IMR-90 (cell line): ENCODE data around the gene FAM81A. TPM values are rescaled to one million over a fixed set of nuclear protein-coding genes. Genes with fewer than 3 reads are reported as not detected.

Experiments used
- ATAC-seq: fragments of 200-7000 bp; cut with Tn5 transposase; 2 replicates; pipeline ENCODE4 v1.9.1; 2020; ENCODE audit warnings: low read depth, mild to moderate bottlenecking, moderate library complexity
- BruUV-seq: library from RNA; stranded (reverse); fragments of 400-500 nt; replicated peaks from 2 replicates; lab custom pipeline; 2021; lab: Mats Ljungman, UMichigan
- CTCF ChIA-PET: fragments of 300-600 bp; formaldehyde crosslinking; extraction: SDS; loops from one replicate; lab custom pipeline; 2021; ENCODE audit warnings: antibody characterized with exemption; lab: Yijun Ruan, JAX
- POLR2A ChIA-PET: fragments of 300-600 bp; sonication (Branson Sonifier 250); formaldehyde crosslinking; loops from one replicate; lab custom pipeline; 2022; ENCODE audit warnings: antibody characterized with exemption; ENCODE audit not compliant: unreplicated experiment; lab: Charles Lee
- DNase-seq: peaks from one replicate; pipeline ENCODE4 v3.0.0; 2013
- H2AFZ ChIP-seq: replicated peaks from 2 replicates; pipeline ENCODE3; 2013; ENCODE audit warnings: low read length, mild to moderate bottlenecking; ENCODE audit not compliant: poor library complexity
- H2AK5ac ChIP-seq: 2 replicates; pipeline ENCODE4 v1.6.1; 2013; ENCODE audit warnings: low read depth, low read length, inconsistent platforms
- H2AK9ac ChIP-seq: replicated peaks from 2 replicates; pipeline ENCODE3; 2013; ENCODE audit warnings: mild to moderate bottlenecking, low read depth, low read length, moderate library complexity; ENCODE audit not compliant: poor library complexity
- H2BK120ac ChIP-seq: 2 replicates; pipeline ENCODE4 v1.6.1; 2013; ENCODE audit warnings: low read depth, low read length, inconsistent platforms
- H2BK15ac ChIP-seq: 3 replicates; pipeline ENCODE4 v1.6.1; 2013; ENCODE audit warnings: low read depth, low read length, inconsistent platforms
- H2BK20ac ChIP-seq: 2 replicates; pipeline ENCODE4 v1.6.1; 2013; ENCODE audit warnings: low read depth, mild to moderate bottlenecking, inconsistent platforms, low read length, moderate library complexity
- H2BK5ac ChIP-seq: 2 replicates; pipeline ENCODE4 v1.6.1; 2013; ENCODE audit warnings: mild to moderate bottlenecking, low read depth, low read length, inconsistent platforms; ENCODE audit not compliant: poor library complexity, severe bottlenecking
- H3K14ac ChIP-seq: replicated peaks from 2 replicates; pipeline ENCODE4 v1.6.1; 2013; ENCODE audit warnings: low read depth, low read length, inconsistent platforms
- H3K18ac ChIP-seq: 2 replicates; pipeline ENCODE4 v1.6.1; 2013; ENCODE audit warnings: low read depth, low read length, control low read depth
- H3K23ac ChIP-seq: 2 replicates; pipeline ENCODE4 v1.6.1; 2013; ENCODE audit warnings: low read depth, low read length, inconsistent platforms
- H3K27ac ChIP-seq: 2 replicates; pipeline ENCODE4 v1.5.1; 2013; ENCODE audit warnings: mild to moderate bottlenecking, control low read depth, low read length; ENCODE audit not compliant: insufficient read depth
- H3K27me3 ChIP-seq: 2 replicates; pipeline ENCODE4 v1.6.1; 2013; ENCODE audit warnings: low read length; ENCODE audit not compliant: control insufficient read depth, insufficient read depth
- H3K36me3 ChIP-seq: 2 replicates; pipeline ENCODE4 v1.6.1; 2013; ENCODE audit warnings: low read length, mixed read lengths; ENCODE audit not compliant: control insufficient read depth, insufficient read depth
- H3K4ac ChIP-seq: 2 replicates; pipeline ENCODE4 v1.6.1; 2013; ENCODE audit warnings: low read depth, low read length, inconsistent platforms
- H3K4me1 ChIP-seq: 2 replicates; pipeline ENCODE4 v1.6.1; 2013; ENCODE audit warnings: low read length, mixed read lengths; ENCODE audit not compliant: control insufficient read depth, insufficient read depth
- H3K4me2 ChIP-seq: 2 replicates; pipeline ENCODE4 v1.6.1; 2013; ENCODE audit warnings: low read depth, mild to moderate bottlenecking, control low read depth, low read length, moderate library complexity
- H3K4me3 ChIP-seq: 2 replicates; pipeline ENCODE4 v1.5.1; 2013; ENCODE audit warnings: low read depth, mild to moderate bottlenecking, control low read depth, low read length, moderate library complexity; ENCODE audit not compliant: insufficient read depth
- H3K56ac ChIP-seq: 2 replicates; pipeline ENCODE4 v1.6.1; 2013; ENCODE audit warnings: low read length, inconsistent platforms; ENCODE audit not compliant: insufficient read depth; ENCODE audit errors: extremely low read depth
- H3K79me1 ChIP-seq, 2 experiments: 2 replicates each; pipeline ENCODE4 v1.6.1; 2013; ENCODE audit warnings: low read length in 2 of 2, inconsistent platforms in 1 of 2, low read depth in 1 of 2
- H3K9ac ChIP-seq: 2 replicates; pipeline ENCODE4 v1.6.1; 2013; ENCODE audit warnings: low read depth, low read length, control low read depth
- H3K9me1 ChIP-seq: 2 replicates; pipeline ENCODE4 v1.6.1; 2013; ENCODE audit warnings: low read length, inconsistent platforms; ENCODE audit not compliant: insufficient read depth
- H3K9me3 ChIP-seq: 2 replicates; pipeline ENCODE4 v1.6.1; 2013; ENCODE audit warnings: low read length; ENCODE audit not compliant: control insufficient read depth, insufficient read depth
- H4K20me1 ChIP-seq: 2 replicates; pipeline ENCODE4 v1.6.1; 2013; ENCODE audit warnings: low read length, inconsistent platforms; ENCODE audit not compliant: insufficient read depth
- H4K5ac ChIP-seq: 2 replicates; pipeline ENCODE4 v1.6.1; 2013; ENCODE audit warnings: mild to moderate bottlenecking, low read depth, low read length, control low read depth
- H4K8ac ChIP-seq, 2 experiments: 2 replicates each; pipeline ENCODE4 v1.6.1; 2013; ENCODE audit warnings: low read depth in 2 of 2, low read length in 2 of 2, control low read depth in 1 of 2, inconsistent platforms in 1 of 2
- H4K91ac ChIP-seq: 2 replicates; pipeline ENCODE4 v1.6.1; 2013; ENCODE audit warnings: low read depth, low read length, inconsistent platforms; ENCODE audit not compliant: insufficient read depth
- BHLHE40 ChIP-seq: fragments of 150-350 bp; IDR thresholded peaks from 2 replicates; pipeline ENCODE4 v1.6.1; 2016; ENCODE audit warnings: mild to moderate bottlenecking, low read depth, low read length
- POLR2A ChIP-seq: IDR thresholded peaks from 2 replicates; pipeline ENCODE4 v1.6.1; 2012; ENCODE audit warnings: mild to moderate bottlenecking, low read depth, low read length
- WGBS, 2 experiments: methylation state at CpG; one replicate each; pipeline versions ENCODE4 v1.1.5 to v1.1.7; 2013; ENCODE audit warnings: missing lambda C conversion rate in 2 of 2; ENCODE audit not compliant: insufficient read length in 1 of 2; ENCODE audit errors: extremely low coverage in 2 of 2; 5-methylcytosine and 5-hydroxymethylcytosine counted together
- dilution Hi-C: fragments of 300-500 bp; cut with HindIII; formaldehyde crosslinking; loops from one replicate; pipeline ENCODE4 v1.14.3; 2018; ENCODE audit warnings: low sequenced_read_pairs; ENCODE audit not compliant: unreplicated experiment
- in situ Hi-C: fragments of 300-500 bp; cut with MboI; formaldehyde crosslinking; loops from 3 replicates; pipeline ENCODE4 v1.14.3; 2019; ENCODE audit warnings: low sequenced_read_pairs, inconsistent platforms, mixed read lengths
- intact Hi-C: fragments of 100-400 bp; cut with micrococcal nuclease; formaldehyde crosslinking; loops from 2 replicates; pipeline ENCODE4 v1.10.0; 2022
- polyA plus RNA-seq, 3 experiments: library from polyadenylated mRNA; depleted of rRNA; stranded (reverse); fragments of >200 nt; gene quantifications; 2 replicates each; pipeline ENCODE4 v1.2.3, GENCODE V29; 2012; ENCODE audit warnings: low replicate concordance in 1 of 3
- total RNA-seq: library from RNA; depleted of rRNA; stranded (reverse); fragments of >200 nt; gene quantifications from 2 replicates; pipeline ENCODE4 v1.2.3, GENCODE V29; 2012

The FAM81A gene
- total and polyA plus RNA-seq, 2 of the 4 experiments (the other 2 are of a cell fraction) = not detected

DNA sequence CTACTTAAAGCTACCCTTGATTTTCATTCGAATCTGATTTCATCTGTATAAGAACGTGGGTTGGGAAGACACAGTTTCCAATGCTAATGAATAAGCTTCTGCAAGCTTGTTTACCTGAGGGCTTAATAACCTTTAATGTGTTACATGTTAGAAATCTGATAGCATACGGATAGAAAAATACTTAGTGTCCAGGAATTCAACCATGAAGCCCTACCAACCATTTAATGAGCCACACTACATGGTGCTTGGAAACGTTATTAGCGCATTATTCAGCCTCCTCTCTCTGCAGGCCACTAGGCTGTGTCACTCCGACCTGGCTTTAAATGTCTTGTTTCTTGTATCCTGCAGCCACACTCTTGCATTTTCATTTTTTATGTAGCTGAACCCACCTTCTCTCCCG is 1.6 kb downstream of the FAM81A start:
- dilution Hi-C loops = no loop called here
- CTCF ChIA-PET = no interaction called here

More for the DNA sequence above, 1.6 kb downstream of the FAM81A start:
- H2BK15ac ChIP-seq = no peak overlapping the region
- no peaks in the 10 kb centered on the region for H3K9me3 ChIP-seq
- H3K23ac ChIP-seq = no peak overlapping the region
- H3K79me1 ChIP-seq = no peaks in the 10 kb centered on the region
- H4K20me1 ChIP-seq = peaks cover 4% of the 10 kb centered on the region; the same call in 1 of the 2 replicates
- no peak overlapping the region for H2AFZ ChIP-seq
- peaks cover 48% of the 10 kb centered on the region for H3K27me3 ChIP-seq
- no peak overlapping the region for H2AK9ac ChIP-seq
- no TSS peak for BruUV-seq
- no peak overlapping the region for H3K4ac ChIP-seq
- H3K9ac ChIP-seq = no peak overlapping the region
- no peak for TF ChIP-seq POLR2A
- no peak for TF ChIP-seq BHLHE40
- no peak overlapping the region for H4K91ac ChIP-seq
- POLR2A ChIA-PET = no interaction called here
- H4K8ac ChIP-seq = no peak overlapping the region
- no peak for ATAC-seq
- 59% methylated on average over 3 of the region's 7 CpGs; no CpG with 5 or more reads in 1 of the 2 experiments for WGBS, 2 experiments
- no peak overlapping the region for H3K14ac ChIP-seq
- H3K18ac ChIP-seq = no peak overlapping the region
- in situ Hi-C loops = no loop called here
- no peak for DNase-seq
- intact Hi-C loops = no loop called here
- no peak overlapping the region for H3K27ac ChIP-seq
- no peak overlapping the region for H3K4me2 ChIP-seq
- peaks cover 7% of the 10 kb centered on the region; the same call in 1 of the 2 replicates for H3K9me1 ChIP-seq
- H2BK5ac ChIP-seq = no peak overlapping the region
- no peak overlapping the region for H2AK5ac ChIP-seq
- no peaks in the 10 kb centered on the region; the same call in 1 of the 2 replicates for H3K4me1 ChIP-seq
- no peak overlapping the region for H4K5ac ChIP-seq
- no peak overlapping the region for H2BK20ac ChIP-seq
- H2BK120ac ChIP-seq = no peak overlapping the region
- H3K56ac ChIP-seq = no peak overlapping the region
- no peaks in the 10 kb centered on the region for H3K36me3 ChIP-seq
- H3K4me3 ChIP-seq = no peak overlapping the region
